Neural progenitor cell (in vitro differentiated cells): ENCODE data around the gene RNF214.

Experiments
- EZH2 ChIP-seq: fragments of 200-600 bp; sonication (generic); IDR thresholded peaks from 2 replicates; pipeline ENCODE4 v1.6.1; 2017; ENCODE audit warnings: antibody characterized with exemption, mild to moderate bottlenecking, moderate library complexity
- TF ChIP-seq, protein P1 (sequence below): fragments of 200-600 bp; sonication (generic); IDR thresholded peaks from 2 replicates; pipeline ENCODE4 v1.5.1; 2017; ENCODE audit warnings: antibody characterized with exemption, mild to moderate bottlenecking

DNA sequence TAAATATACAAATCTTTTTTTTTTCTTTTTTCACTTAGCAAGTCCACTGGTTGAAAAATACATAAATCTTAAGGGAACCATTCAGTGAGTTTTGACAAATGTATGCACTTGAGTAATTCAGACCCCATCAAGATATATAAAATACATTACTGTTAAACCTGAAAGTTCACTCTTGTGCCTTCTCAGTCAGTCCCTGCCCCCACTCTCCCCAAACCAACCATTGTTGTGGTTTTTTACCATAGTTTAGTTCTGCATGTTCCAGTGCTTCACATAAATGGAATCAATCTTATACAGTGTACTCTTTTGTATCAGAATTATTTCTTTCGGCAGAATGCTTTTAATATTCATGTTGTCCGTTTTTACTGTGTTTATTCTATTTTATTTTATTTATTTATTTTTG, 26.1 kb downstream of the RNF214 start:
- TF ChIP-seq, protein P1, sequence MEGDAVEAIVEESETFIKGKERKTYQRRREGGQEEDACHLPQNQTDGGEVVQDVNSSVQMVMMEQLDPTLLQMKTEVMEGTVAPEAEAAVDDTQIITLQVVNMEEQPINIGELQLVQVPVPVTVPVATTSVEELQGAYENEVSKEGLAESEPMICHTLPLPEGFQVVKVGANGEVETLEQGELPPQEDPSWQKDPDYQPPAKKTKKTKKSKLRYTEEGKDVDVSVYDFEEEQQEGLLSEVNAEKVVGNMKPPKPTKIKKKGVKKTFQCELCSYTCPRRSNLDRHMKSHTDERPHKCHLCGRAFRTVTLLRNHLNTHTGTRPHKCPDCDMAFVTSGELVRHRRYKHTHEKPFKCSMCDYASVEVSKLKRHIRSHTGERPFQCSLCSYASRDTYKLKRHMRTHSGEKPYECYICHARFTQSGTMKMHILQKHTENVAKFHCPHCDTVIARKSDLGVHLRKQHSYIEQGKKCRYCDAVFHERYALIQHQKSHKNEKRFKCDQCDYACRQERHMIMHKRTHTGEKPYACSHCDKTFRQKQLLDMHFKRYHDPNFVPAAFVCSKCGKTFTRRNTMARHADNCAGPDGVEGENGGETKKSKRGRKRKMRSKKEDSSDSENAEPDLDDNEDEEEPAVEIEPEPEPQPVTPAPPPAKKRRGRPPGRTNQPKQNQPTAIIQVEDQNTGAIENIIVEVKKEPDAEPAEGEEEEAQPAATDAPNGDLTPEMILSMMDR: no peak
- TF ChIP-seq EZH2: no peak
